Panc1 (cell line): Measurements from ENCODE around the gene KCNA5.

Experiments
- CTCF ChIP-seq: fragments of 450-650 bp; IDR thresholded peaks from 2 replicates; pipeline ENCODE4 v1.5.1; 2017; ENCODE audit warnings: mild to moderate bottlenecking
- POLR2AphosphoS5 ChIP-seq: IDR thresholded peaks from 2 replicates; pipeline ENCODE4 v1.6.1; 2012; ENCODE audit warnings: mild to moderate bottlenecking, low read depth, low read length, moderate library complexity
- REST ChIP-seq, 2 experiments: IDR thresholded peaks; 2 replicates each; pipeline ENCODE4 v1.6.1; 2011 to 2012; ENCODE audit warnings: low read depth in 2 of 2, control low read depth in 1 of 2, low read length in 1 of 2, mild to moderate bottlenecking in 1 of 2, moderate library complexity in 1 of 2; ENCODE audit not compliant: insufficient read depth in 1 of 2
- SIN3A ChIP-seq: IDR thresholded peaks from 2 replicates; pipeline ENCODE4 v1.6.1; 2012; ENCODE audit warnings: low read depth, mild to moderate bottlenecking, low read length, moderate library complexity, borderline replicate concordance; ENCODE audit not compliant: insufficient read depth
- TCF7L2 ChIP-seq: IDR thresholded peaks from 2 replicates; pipeline ENCODE4 v1.6.1; 2011; ENCODE audit warnings: mild to moderate bottlenecking, low read depth, low read length, inconsistent platforms

GRCh38 chr12:5015711-5016492 lies 27.8 kb upstream of the KCNA5 start:
- no peak for TF ChIP-seq CTCF
- TF ChIP-seq POLR2AphosphoS5 = no peak
- no peak for TF ChIP-seq TCF7L2
- TF ChIP-seq SIN3A = no peak
- no peak for TF ChIP-seq REST (IDR thresholded peaks at IDR 0.05; ENCODE audit: insufficient read depth in 1 of 2, low read depth in 2 of 2, low read length in 1 of 2)
